Measurements from ENCODE around the gene GALNS.

Gene GALNS

DNA sequence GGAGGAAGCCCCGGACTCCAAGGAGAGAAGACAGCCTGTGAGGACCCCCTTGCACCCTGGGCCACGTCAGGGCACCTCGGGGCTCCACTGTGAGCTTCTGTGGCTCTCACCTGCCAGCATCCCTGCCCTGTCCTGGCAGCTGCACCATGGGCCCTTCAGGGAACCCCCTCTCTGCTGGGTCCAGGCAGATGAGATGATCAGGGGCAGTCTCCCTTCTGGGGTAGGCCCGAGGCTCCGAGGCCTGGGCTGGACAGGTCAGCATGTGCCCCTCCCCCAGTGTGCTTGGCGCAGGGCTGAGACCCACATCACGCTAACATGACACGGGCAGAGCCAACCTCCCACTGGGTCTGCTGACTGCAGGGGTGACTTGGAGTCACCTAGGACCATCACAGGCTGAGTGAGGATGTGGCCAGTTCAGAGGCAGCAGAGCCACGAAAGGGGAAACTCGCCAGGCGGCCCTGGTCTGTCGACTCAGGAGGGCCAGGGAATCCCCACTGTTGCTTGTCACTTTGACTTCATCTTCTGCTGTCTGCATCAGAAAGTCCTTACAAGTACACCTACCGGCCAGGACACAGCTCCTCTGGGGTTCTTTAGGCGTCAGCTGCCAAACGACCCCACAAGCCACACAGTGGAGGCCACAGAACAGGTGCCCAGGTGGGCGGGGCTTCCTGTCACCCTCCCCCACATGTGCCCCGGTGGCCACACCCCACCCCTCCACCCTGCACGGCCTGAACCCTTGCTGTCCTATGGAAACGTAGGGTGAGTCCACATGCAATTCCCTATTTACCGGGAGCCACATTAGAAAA, 2.2 kb downstream of the GALNS start:
- TF ChIP-seq NFIC (IDR thresholded peaks at IDR 0.05) (no peak), CEBPB (IDR thresholded peaks at IDR 0.05) (no peak), ZBTB7A (IDR thresholded peaks at IDR 0.05; ENCODE audit: low read depth) (no peak), TCF12 (IDR thresholded peaks at IDR 0.05; ENCODE audit: low read depth) (no peak), EGR1 (IDR thresholded peaks at IDR 0.05) (no peak), RAD21 (IDR thresholded peaks at IDR 0.05; ENCODE audit: low read depth) (no peak), YY1 (IDR thresholded peaks at IDR 0.05; ENCODE audit: low read depth) (no peak), TAF1 (IDR thresholded peaks at IDR 0.05; ENCODE audit: low read depth) (no peak), EP300 (IDR thresholded peaks at IDR 0.05; ENCODE audit: borderline replicate concordance) (no peak), FOXM1 (IDR thresholded peaks at IDR 0.05; ENCODE audit: borderline replicate concordance, low read depth) (no peak), CREB1 (IDR thresholded peaks at IDR 0.05; ENCODE audit: low read depth) (no peak), TEAD4 (IDR thresholded peaks at IDR 0.05) (no peak)
- TF ChIP-seq, protein P1, sequence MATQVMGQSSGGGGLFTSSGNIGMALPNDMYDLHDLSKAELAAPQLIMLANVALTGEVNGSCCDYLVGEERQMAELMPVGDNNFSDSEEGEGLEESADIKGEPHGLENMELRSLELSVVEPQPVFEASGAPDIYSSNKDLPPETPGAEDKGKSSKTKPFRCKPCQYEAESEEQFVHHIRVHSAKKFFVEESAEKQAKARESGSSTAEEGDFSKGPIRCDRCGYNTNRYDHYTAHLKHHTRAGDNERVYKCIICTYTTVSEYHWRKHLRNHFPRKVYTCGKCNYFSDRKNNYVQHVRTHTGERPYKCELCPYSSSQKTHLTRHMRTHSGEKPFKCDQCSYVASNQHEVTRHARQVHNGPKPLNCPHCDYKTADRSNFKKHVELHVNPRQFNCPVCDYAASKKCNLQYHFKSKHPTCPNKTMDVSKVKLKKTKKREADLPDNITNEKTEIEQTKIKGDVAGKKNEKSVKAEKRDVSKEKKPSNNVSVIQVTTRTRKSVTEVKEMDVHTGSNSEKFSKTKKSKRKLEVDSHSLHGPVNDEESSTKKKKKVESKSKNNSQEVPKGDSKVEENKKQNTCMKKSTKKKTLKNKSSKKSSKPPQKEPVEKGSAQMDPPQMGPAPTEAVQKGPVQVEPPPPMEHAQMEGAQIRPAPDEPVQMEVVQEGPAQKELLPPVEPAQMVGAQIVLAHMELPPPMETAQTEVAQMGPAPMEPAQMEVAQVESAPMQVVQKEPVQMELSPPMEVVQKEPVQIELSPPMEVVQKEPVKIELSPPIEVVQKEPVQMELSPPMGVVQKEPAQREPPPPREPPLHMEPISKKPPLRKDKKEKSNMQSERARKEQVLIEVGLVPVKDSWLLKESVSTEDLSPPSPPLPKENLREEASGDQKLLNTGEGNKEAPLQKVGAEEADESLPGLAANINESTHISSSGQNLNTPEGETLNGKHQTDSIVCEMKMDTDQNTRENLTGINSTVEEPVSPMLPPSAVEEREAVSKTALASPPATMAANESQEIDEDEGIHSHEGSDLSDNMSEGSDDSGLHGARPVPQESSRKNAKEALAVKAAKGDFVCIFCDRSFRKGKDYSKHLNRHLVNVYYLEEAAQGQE (IDR thresholded peaks at IDR 0.05; ENCODE audit: low read depth): no peak
- TF ChIP-seq, protein P2, sequence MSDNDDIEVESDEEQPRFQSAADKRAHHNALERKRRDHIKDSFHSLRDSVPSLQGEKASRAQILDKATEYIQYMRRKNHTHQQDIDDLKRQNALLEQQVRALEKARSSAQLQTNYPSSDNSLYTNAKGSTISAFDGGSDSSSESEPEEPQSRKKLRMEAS (IDR thresholded peaks at IDR 0.05): no peak
- TF ChIP-seq, protein P3, sequence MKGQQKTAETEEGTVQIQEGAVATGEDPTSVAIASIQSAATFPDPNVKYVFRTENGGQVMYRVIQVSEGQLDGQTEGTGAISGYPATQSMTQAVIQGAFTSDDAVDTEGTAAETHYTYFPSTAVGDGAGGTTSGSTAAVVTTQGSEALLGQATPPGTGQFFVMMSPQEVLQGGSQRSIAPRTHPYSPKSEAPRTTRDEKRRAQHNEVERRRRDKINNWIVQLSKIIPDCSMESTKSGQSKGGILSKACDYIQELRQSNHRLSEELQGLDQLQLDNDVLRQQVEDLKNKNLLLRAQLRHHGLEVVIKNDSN (IDR thresholded peaks at IDR 0.05): no peak

DNA sequence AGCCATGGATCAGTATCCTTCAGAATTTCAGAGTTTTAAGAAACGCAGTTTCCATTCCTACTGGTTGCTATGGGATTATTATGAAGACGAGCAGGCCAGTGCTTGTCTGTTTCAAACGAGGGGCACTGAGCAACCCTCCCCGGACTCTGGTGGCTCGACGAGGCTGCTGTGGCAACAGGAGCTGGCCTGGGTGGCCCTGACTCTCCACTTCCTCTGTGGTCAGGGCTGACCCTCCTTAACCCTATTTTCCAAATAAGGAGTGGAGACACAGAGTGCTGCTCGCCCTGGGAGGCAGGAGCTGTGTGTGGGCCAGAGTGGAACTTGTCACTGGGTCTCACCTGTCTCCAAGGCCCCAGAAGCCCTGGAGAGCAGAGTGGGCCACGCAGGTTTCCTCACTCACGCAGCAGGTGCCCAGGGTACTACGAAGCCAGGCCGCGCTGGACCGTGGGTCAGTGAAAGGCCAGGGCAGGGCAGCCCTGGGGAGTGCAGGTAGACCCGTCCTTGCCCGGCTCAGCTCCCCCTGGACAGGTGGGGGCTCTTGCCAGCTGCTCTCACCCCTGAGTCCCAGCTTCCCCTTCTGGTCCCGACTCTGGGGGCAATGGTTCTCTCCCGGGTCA, 3.3 kb downstream of the GALNS start:
- TF ChIP-seq TCF12 (IDR thresholded peaks at IDR 0.05; ENCODE audit: low read depth): no peak
- TF ChIP-seq EP300 (IDR thresholded peaks at IDR 0.05; ENCODE audit: borderline replicate concordance): no peak
- TF ChIP-seq, protein P2 (IDR thresholded peaks at IDR 0.05): no peak
- no peak for TF ChIP-seq TAF1 (IDR thresholded peaks at IDR 0.05; ENCODE audit: low read depth)
- TF ChIP-seq, protein P1 (IDR thresholded peaks at IDR 0.05; ENCODE audit: low read depth): no peak
- TF ChIP-seq ZBTB7A (IDR thresholded peaks at IDR 0.05; ENCODE audit: low read depth): no peak
- TF ChIP-seq EGR1 (IDR thresholded peaks at IDR 0.05): no peak
- TF ChIP-seq TEAD4 (IDR thresholded peaks at IDR 0.05): no peak
- TF ChIP-seq, protein P3 (IDR thresholded peaks at IDR 0.05): no peak
- TF ChIP-seq RAD21 (IDR thresholded peaks at IDR 0.05; ENCODE audit: low read depth): no peak
- TF ChIP-seq YY1 (IDR thresholded peaks at IDR 0.05; ENCODE audit: low read depth): no peak
- TF ChIP-seq FOXM1 (IDR thresholded peaks at IDR 0.05; ENCODE audit: borderline replicate concordance, low read depth): no peak
- no peak for TF ChIP-seq CREB1 (IDR thresholded peaks at IDR 0.05; ENCODE audit: low read depth)

DNA sequence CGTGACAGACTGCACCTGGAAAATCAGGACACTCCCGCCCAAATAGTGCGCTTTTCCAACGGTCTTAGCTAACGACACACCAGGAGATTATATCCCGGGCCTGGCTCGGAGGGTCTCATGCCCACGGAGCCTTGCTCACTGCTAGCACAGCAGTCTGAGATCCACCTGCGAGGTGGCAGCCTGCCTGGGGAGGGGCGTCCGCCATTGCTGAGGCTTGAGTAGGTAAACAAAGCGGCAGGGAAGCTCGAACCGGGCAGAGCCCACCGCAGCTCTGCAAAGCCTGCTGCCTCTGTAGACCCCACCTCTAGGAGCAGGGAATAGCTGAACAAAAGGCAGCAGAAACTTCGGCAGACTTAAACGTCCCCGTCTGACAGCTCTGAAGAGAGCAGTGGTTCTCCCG, 5.1 kb downstream of the GALNS start:
- TF ChIP-seq EP300 (IDR thresholded peaks at IDR 0.05; ENCODE audit: borderline replicate concordance) (no peak), TCF12 (IDR thresholded peaks at IDR 0.05; ENCODE audit: low read depth) (no peak), TAF1 (IDR thresholded peaks at IDR 0.05; ENCODE audit: low read depth) (no peak), TEAD4 (IDR thresholded peaks at IDR 0.05) (no peak), ZBTB7A (IDR thresholded peaks at IDR 0.05; ENCODE audit: low read depth) (no peak), RAD21 (IDR thresholded peaks at IDR 0.05; ENCODE audit: low read depth) (no peak), NFIC (IDR thresholded peaks at IDR 0.05) (no peak), CREB1 (IDR thresholded peaks at IDR 0.05; ENCODE audit: low read depth) (no peak), CEBPB (IDR thresholded peaks at IDR 0.05) (no peak), FOXM1 (IDR thresholded peaks at IDR 0.05; ENCODE audit: borderline replicate concordance, low read depth) (no peak), EGR1 (IDR thresholded peaks at IDR 0.05) (no peak)
- TF ChIP-seq, protein P3 (IDR thresholded peaks at IDR 0.05): no peak
- TF ChIP-seq, protein P2 (IDR thresholded peaks at IDR 0.05): no peak

DNA sequence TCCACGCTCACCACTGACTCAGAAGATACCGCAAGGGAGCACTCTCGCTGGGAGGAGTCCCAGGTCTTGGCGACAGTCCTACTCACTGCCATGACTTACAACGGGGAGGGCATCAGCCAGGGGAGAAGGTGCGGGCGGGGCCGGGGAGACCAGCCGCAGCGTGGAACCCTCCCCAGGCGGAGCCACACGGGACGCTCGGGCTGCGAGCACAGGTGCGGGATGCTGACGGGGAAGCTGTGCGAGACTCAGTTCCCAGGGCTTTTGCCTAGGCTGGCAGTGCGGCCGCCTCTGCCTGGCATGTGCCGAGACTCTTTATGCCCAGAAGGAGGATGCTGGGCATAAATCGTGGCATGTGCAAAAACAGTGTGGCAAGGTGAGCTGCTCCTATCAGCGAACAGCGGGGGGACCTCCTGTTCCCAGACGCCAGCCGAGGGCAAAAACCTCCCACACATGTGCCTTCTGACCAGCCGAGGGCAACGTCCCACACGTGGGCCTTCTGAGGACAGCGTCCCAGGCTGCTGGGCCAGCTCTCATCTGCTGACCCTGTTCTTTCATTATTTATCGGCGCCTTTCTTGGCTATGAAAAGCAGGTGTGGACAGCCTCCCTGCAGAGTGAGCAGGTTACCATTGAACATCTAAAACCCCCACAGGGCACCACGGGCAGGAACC, 6.1 kb downstream of the GALNS start:
- no peak for TF ChIP-seq TEAD4 (IDR thresholded peaks at IDR 0.05)
- TF ChIP-seq FOXM1 (IDR thresholded peaks at IDR 0.05; ENCODE audit: borderline replicate concordance, low read depth): no peak
- TF ChIP-seq CEBPB (IDR thresholded peaks at IDR 0.05): no peak
- TF ChIP-seq EGR1 (IDR thresholded peaks at IDR 0.05): no peak
- TF ChIP-seq, protein P2 (IDR thresholded peaks at IDR 0.05): no peak
- TF ChIP-seq YY1 (IDR thresholded peaks at IDR 0.05; ENCODE audit: low read depth): no peak
- TF ChIP-seq EP300 (IDR thresholded peaks at IDR 0.05; ENCODE audit: borderline replicate concordance): no peak
- TF ChIP-seq TAF1 (IDR thresholded peaks at IDR 0.05; ENCODE audit: low read depth): no peak
- no peak for TF ChIP-seq NFIC (IDR thresholded peaks at IDR 0.05)
